ENCODE data around the gene CD24. TPM values are rescaled to one million over a fixed set of nuclear protein-coding genes. Genes with fewer than 3 reads are reported as not detected.

Gene CD24
- total and polyA plus RNA-seq, 2 of the 8 experiments (the other 6 are each of a cell fraction or from before 2014, with no cell fraction given): 2,134 to 2,327 TPM

DNA sequence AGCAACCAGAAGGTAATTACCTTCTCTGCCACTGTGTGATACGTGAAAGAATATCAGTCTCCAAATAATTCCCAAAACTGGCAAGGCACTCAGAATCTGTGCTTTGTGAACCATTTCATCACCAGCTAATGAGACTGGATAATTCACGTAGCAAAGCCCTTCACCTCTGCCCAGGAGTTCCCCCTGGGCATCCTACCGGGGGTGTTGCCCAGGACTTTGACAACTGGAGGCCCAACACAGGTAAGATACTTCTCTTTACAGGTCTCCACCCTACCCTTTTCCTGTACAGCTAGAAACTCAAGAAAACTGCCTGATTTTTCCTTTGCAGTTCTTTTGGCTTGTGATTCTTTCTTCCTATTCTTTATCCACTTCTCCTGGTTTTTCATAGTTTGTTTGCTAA, 2.7 kb upstream of the CD24 start (continued):
- no peak for TF ChIP-seq SIN3A (conservative IDR thresholded peaks at IDR 0.05 in 1 of 2, IDR thresholded peaks at IDR 0.05 in 1 of 2; ENCODE audit: low read depth in 1 of 2, low read length in 2 of 2)
- no peak for TF ChIP-seq ASH2L (IDR thresholded peaks at IDR 0.05; ENCODE audit: low read length)
- no peak for TF ChIP-seq RBBP5 (IDR thresholded peaks at IDR 0.05; ENCODE audit: borderline replicate concordance, low read depth, low read length)

Data from H1 (cell line).